Spleen (tissue), 11 donors: ENCODE results near the gene ITM2B. TPM values are rescaled to one million over a fixed set of nuclear protein-coding genes. Genes with fewer than 3 reads are reported as not detected.

Source experiments
- DNase-seq: peaks from one replicate; pipeline ENCODE4 v3.0.0-alpha.2; 2020
- H3K27ac ChIP-seq, 8 donors: fragments of 200-600 bp; sonication (generic) in 7 of 8; 1 replicate in 4 of 8; 2 replicates in 4 of 8; pipeline versions ENCODE4 v1.5.0 to v1.8.0; 2016 to 2021; ENCODE audit warnings: inconsistent platforms in 4 of 8, mild to moderate bottlenecking in 4 of 8, moderate library complexity in 1 of 8
- H3K27me3 ChIP-seq, 7 donors: fragments of 200-600 bp; sonication (generic) in 6 of 7; replicated peaks in 1 of 7; 1 replicate in 4 of 7; 2 replicates in 3 of 7; pipeline versions ENCODE4 v1.5.0 to v1.8.0; 2016 to 2021; ENCODE audit warnings: inconsistent platforms in 3 of 7, mild to moderate bottlenecking in 1 of 7
- H3K36me3 ChIP-seq, 6 donors: fragments of 200-600 bp; sonication (generic) in 5 of 6; 1 replicate in 4 of 6; 2 replicates in 2 of 6; pipeline versions ENCODE4 v1.5.0 to v1.8.0; 2016 to 2021; ENCODE audit warnings: inconsistent platforms in 2 of 6
- H3K4me1 ChIP-seq, 6 donors: fragments of 200-600 bp; sonication (generic) in 5 of 6; 1 replicate in 3 of 6; 2 replicates in 3 of 6; pipeline versions ENCODE4 v1.5.0 to v1.8.0; 2016 to 2021; ENCODE audit warnings: inconsistent platforms in 3 of 6
- H3K4me3 ChIP-seq, 8 donors: fragments of 200-600 bp; sonication (generic) in 7 of 8; 1 replicate in 4 of 8; 2 replicates in 4 of 8; pipeline versions ENCODE4 v1.5.0 to v1.8.0; 2016 to 2021; ENCODE audit warnings: inconsistent platforms in 4 of 8, mild to moderate bottlenecking in 4 of 8, moderate library complexity in 2 of 8
- H3K9me3 ChIP-seq, 8 donors: fragments of 200-600 bp; sonication (generic) in 7 of 8; 1 replicate in 4 of 8; 2 replicates in 4 of 8; pipeline versions ENCODE4 v1.5.0 to v1.8.0; 2016 to 2021; ENCODE audit warnings: inconsistent platforms in 4 of 8
- POLR2A ChIP-seq, 3 donors: fragments of 450-650 bp; IDR thresholded peaks; one replicate each; pipeline ENCODE4 v1.5.1; 2017; ENCODE audit warnings: antibody characterized with exemption in 3 of 3, mild to moderate bottlenecking in 1 of 3
- POLR2AphosphoS5 ChIP-seq, 3 donors: sonication (generic); formaldehyde crosslinking; IDR thresholded peaks; one replicate each; pipeline ENCODE4 v1.5.1; 2017; ENCODE audit warnings: antibody characterized with exemption in 3 of 3
- WGBS, 5 donors: extraction: QIAGEN DNeasy Blood & Tissue Kit in 3 of 5; methylation state at CpG; one replicate each; pipeline versions ENCODE4 v1.1.5 to v1.1.7; 2013 to 2018; 5-methylcytosine and 5-hydroxymethylcytosine counted together
- intact Hi-C: fragments of 100-400 bp; cut with DNase I; formaldehyde crosslinking; loops from one replicate; pipeline ENCODE4 v1.15.0; 2023; ENCODE audit warnings: low total_unique reads
- polyA plus RNA-seq, 3 donors: library from polyadenylated mRNA; stranded (reverse); fragments of 200-250 nt; gene quantifications; one replicate each; pipeline ENCODE4 v1.2.1, GENCODE V29; 2013
- total RNA-seq, 7 donors: library from RNA; depleted of rRNA in 3 of 7; stranded (reverse); fragments of >200 nt in 3 of 7; fragmentation: NEBNext Ultra II Directional in 4 of 7; extraction: Animal tissue kit (Norgen Biotek cat#: 25700) in 4 of 7; gene quantifications; one replicate each; pipeline versions ENCODE4 v1.1.0 to v1.2.1, GENCODE V29; 2016 to 2021
- TF ChIP-seq, protein P1 (sequence below), 11 experiments: fragments of 200-600 bp in 7 of 11; fragments of 450-650 bp in 4 of 11; sonication (generic) in 4 of 11; IDR thresholded peaks in 8 of 11; conservative IDR thresholded peaks in 3 of 11; 1 replicate in 7 of 11; 2 replicates in 4 of 11; pipeline versions ENCODE4 v1.4.0 to v1.8.0; 2016 to 2021; ENCODE audit warnings: antibody characterized with exemption in 11 of 11, inconsistent platforms in 4 of 11, mild to moderate bottlenecking in 1 of 11
- donor health status: healthy with polysubstance abuse.
- donor health status: DM: no; HTN: no; CAD: no; lungs with moderate emphysema.
- donor health status: DM: no; HTN: no; CAD: no.
- donor health status: Bipolar disorder and iron deficiency.
- donor health status: healthy.
- donor health status: DM: no; HTN: no; CAD: no.
- donor health status: DM: yes; HTN: yes; CAD: no.

Gene ITM2B
- total and polyA plus RNA-seq, 10 donors: 244 to 890 (median 651) TPM

DNA sequence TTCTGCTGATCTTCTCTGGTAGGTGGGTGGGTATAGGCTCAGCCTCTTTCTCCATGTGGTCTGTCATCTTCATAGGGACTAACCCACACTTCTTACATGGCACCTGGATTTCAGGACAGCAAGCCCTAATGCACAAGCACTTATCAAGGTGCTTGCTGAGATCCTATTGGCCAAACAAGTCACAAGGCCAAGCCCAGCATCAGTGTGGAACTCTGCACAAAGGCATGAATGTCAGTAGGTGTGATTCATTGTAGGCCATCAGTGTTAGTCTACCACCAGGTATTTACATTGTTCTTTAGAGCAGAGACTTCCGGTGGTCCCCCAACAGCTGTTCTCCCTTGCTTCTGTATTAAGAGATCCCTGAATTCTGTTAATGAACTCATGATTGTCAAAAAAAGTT is 62.3 kb downstream of the ITM2B start:
- Histone ChIP-seq H3K4me3 (no peak overlapping the region), H3K27me3 (no peaks in the 10 kb centered on the region), H3K9me3 (no peaks in the 10 kb centered on the region), H3K27ac (no peak overlapping the region), H3K36me3 (no peaks in the 10 kb centered on the region), H3K4me1 (peaks cover 0 to 7% (median 0%) of the 10 kb centered on the region in 6 donors)
- no peak for DNase-seq
- intact Hi-C loops: no loop called here
- TF ChIP-seq, protein P1, sequence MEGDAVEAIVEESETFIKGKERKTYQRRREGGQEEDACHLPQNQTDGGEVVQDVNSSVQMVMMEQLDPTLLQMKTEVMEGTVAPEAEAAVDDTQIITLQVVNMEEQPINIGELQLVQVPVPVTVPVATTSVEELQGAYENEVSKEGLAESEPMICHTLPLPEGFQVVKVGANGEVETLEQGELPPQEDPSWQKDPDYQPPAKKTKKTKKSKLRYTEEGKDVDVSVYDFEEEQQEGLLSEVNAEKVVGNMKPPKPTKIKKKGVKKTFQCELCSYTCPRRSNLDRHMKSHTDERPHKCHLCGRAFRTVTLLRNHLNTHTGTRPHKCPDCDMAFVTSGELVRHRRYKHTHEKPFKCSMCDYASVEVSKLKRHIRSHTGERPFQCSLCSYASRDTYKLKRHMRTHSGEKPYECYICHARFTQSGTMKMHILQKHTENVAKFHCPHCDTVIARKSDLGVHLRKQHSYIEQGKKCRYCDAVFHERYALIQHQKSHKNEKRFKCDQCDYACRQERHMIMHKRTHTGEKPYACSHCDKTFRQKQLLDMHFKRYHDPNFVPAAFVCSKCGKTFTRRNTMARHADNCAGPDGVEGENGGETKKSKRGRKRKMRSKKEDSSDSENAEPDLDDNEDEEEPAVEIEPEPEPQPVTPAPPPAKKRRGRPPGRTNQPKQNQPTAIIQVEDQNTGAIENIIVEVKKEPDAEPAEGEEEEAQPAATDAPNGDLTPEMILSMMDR (IDR thresholded peaks at IDR 0.05 in 8 of 11, conservative IDR thresholded peaks at IDR 0.05 in 3 of 11): no peak
- TF ChIP-seq POLR2A (IDR thresholded peaks at IDR 0.05) (no peak), POLR2AphosphoS5 (IDR thresholded peaks at IDR 0.05) (no peak)
- WGBS, 5 donors: 94 to 100% (median 97%) methylated on average over 1 of the region's 1 CpG

DNA sequence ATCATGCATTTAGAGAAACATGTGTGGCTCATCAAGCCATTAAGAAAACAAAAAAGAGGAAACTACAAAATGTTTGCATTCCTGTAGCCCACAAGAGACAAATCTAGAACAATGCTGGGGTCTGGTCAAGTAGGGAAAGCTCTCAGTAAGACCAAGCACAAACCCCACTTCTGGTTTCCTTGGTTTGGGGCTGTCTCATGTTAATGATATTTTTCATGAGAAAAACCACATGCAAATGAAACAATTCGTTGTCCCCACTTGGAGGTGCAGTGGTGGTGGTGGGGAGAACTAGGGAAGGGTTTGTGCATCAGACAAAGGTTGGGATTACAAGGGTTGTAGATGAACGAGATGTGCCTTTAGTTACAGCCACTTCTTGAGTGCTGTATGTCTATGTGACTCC is 63.5 kb downstream of the ITM2B start:
- no peak for DNase-seq
- Histone ChIP-seq H3K27ac (no peak overlapping the region), H3K4me1 (peaks cover 0 to 8% (median 0%) of the 10 kb centered on the region in 6 donors), H3K36me3 (no peaks in the 10 kb centered on the region), H3K9me3 (no peaks in the 10 kb centered on the region), H3K27me3 (no peaks in the 10 kb centered on the region), H3K4me3 (no peak overlapping the region)
- 58 to 69% (median 63%) methylated on average over 2 of the region's 2 CpGs for WGBS, 5 donors
- TF ChIP-seq POLR2A (IDR thresholded peaks at IDR 0.05) (no peak), POLR2AphosphoS5 (IDR thresholded peaks at IDR 0.05) (no peak)
- TF ChIP-seq, protein P1 (IDR thresholded peaks at IDR 0.05 in 8 of 11, conservative IDR thresholded peaks at IDR 0.05 in 3 of 11): no peak
- intact Hi-C loops: no loop called here

DNA sequence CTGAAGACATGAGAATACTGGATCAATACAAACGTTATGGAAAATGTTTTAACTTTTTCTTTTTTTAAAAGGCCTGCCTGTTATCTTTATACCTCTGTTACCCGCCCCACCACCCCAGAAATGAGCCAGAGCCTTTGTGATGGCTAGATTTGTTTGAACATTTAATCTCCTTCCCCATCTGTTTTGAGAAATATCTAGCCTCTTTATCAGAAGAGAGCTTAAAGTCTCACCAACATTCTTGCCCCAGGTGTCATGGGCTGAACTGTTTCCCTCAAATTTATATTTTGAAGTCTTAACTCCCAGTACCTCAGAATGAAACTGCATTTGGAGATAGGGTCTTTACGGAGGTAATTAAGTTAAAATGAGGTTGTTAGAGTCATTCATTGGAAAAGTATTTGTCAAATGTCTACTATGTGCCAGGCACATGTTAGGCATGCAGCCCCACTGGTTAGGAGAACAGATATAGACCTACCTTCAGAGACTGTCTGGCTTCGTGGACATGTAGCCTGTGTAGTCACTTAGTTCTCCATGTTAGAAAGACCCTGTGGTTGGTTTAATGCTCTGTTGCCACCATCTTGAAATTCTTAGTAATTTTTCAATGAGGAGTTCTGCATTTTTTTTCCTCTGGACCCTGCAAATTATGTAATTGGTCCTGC is 64.3 kb downstream of the ITM2B start:
- DNase-seq: no peak
- no peaks in the 10 kb centered on the region for H3K9me3 ChIP-seq
- H3K4me1 ChIP-seq: peaks cover 0 to 10% (median 2%) of the 10 kb centered on the region in 6 donors
- H3K4me3 ChIP-seq: no peak overlapping the region
- no peaks in the 10 kb centered on the region for H3K36me3 ChIP-seq
- no peaks in the 10 kb centered on the region for H3K27me3 ChIP-seq
- intact Hi-C loops: no loop called here
- H3K27ac ChIP-seq: no peak overlapping the region
- WGBS, 5 donors: 77 to 86% (median 80%) methylated on average over 4 of the region's 4 CpGs
- TF ChIP-seq, protein P1 (IDR thresholded peaks at IDR 0.05 in 8 of 11, conservative IDR thresholded peaks at IDR 0.05 in 3 of 11): no peak
- TF ChIP-seq POLR2A (IDR thresholded peaks at IDR 0.05) (no peak), POLR2AphosphoS5 (IDR thresholded peaks at IDR 0.05) (no peak)

DNA sequence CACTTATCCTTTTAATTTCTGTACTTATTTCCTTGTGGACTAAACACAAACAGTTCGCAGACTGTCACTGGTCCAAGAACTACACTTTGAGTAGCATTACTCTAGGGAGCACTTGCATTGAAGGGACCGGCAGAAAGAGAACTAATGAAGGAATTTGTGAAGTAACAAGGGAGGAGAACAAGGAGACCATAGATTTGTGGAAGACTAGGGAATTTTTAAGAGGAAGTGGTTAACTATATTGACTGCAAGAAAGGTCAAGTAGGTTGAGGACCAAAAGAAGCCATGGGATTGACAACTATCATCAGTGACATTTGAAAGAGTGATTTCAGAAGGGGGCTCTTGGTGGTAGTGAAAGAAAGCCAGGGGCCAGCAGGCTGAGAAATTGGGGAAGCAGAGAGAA is 66.6 kb downstream of the ITM2B start:
- WGBS, 5 donors: 75 to 93% (median 86%) methylated on average over 2 of the region's 2 CpGs
- intact Hi-C loops: no loop called here

More for the DNA sequence above, 66.6 kb downstream of the ITM2B start:
- DNase-seq: no peak
- H3K36me3 ChIP-seq: no peaks in the 10 kb centered on the region
- H3K4me3 ChIP-seq: no peak overlapping the region
- no peaks in the 10 kb centered on the region for H3K9me3 ChIP-seq
- H3K27ac ChIP-seq: no peak overlapping the region
- H3K27me3 ChIP-seq: no peaks in the 10 kb centered on the region
- TF ChIP-seq, protein P1 (IDR thresholded peaks at IDR 0.05 in 8 of 11, conservative IDR thresholded peaks at IDR 0.05 in 3 of 11): no peak
- TF ChIP-seq POLR2AphosphoS5 (IDR thresholded peaks at IDR 0.05): no peak
- TF ChIP-seq POLR2A (IDR thresholded peaks at IDR 0.05): no peak
- H3K4me1 ChIP-seq: peaks cover 0 to 19% (median 9%) of the 10 kb centered on the region in 6 donors
